ENCODE data around the gene CARS1. TPM values are rescaled to one million over a fixed set of nuclear protein-coding genes. Genes with fewer than 3 reads are reported as not detected.

Gene CARS1
- total RNA-seq, 1 donor from 2014 or later: 26.0 TPM

- TF ChIP-seq POLR2AphosphoS5 (IDR thresholded peaks at IDR 0.05; ENCODE audit: insufficient read depth in 1 of 2, low read depth in 1 of 2) (no peak), CTCF (IDR thresholded peaks at IDR 0.05) (no peak), POLR2A (IDR thresholded peaks at IDR 0.05) (no peak)
- H3K4me3 ChIP-seq: no peak overlapping the region
- peak in 1 of 2 donors; percentile 79 for DNase-seq (ENCODE audit: extremely low spot score in 2 of 2)
- no peaks in the 10 kb centered on the region for H3K9me3 ChIP-seq
- peak overlapping the region; percentile 66 for H3K27ac ChIP-seq
- intact Hi-C loops (cut with DNase I): loop anchor here (10.0 kb wide), 1 partner anchor 112 kb away; the partner anchor contains the start of gene MRGPRG
- H3K4me1 ChIP-seq: peaks cover 12% of the 10 kb centered on the region
- no peaks in the 10 kb centered on the region for H3K27me3 ChIP-seq
- H3K36me3 ChIP-seq: peaks cover 0 to 20% of the 10 kb centered on the region in 2 donors
These were observed 45.9 kb upstream of the CARS1 start for GRCh38 chr11:3103076-3103475.

GRCh38 chr11:3102641-3102921 lies 45.4 kb upstream of the CARS1 start:
- peaks cover 12% of the 10 kb centered on the region for H3K4me1 ChIP-seq
- H3K27me3 ChIP-seq: no peaks in the 10 kb centered on the region
- intact Hi-C loops (cut with DNase I): loop anchor here (10.0 kb wide), 1 partner anchor 112 kb away; the partner anchor contains the start of gene MRGPRG
- H3K9me3 ChIP-seq: no peaks in the 10 kb centered on the region
- H3K27ac ChIP-seq: peak overlapping the region; percentile 66
- H3K36me3 ChIP-seq: peaks cover 0 to 20% of the 10 kb centered on the region in 2 donors
- DNase-seq (ENCODE audit: extremely low spot score in 2 of 2): no peak
- H3K4me3 ChIP-seq: no peak overlapping the region
- TF ChIP-seq CTCF (IDR thresholded peaks at IDR 0.05): no peak
- no peak for TF ChIP-seq POLR2A (IDR thresholded peaks at IDR 0.05)
- TF ChIP-seq POLR2AphosphoS5 (IDR thresholded peaks at IDR 0.05; ENCODE audit: insufficient read depth in 1 of 2, low read depth in 1 of 2): no peak

- intact Hi-C loops (cut with DNase I): loop anchor here (10.0 kb wide), 1 partner anchor 113 kb away; the partner anchor contains the start of gene MRGPRG
- no peak for TF ChIP-seq POLR2AphosphoS5 (IDR thresholded peaks at IDR 0.05; ENCODE audit: insufficient read depth in 1 of 2, low read depth in 1 of 2)
- TF ChIP-seq CTCF (IDR thresholded peaks at IDR 0.05): no peak
- no peak for TF ChIP-seq POLR2A (IDR thresholded peaks at IDR 0.05)
- H3K27ac ChIP-seq: peak overlapping the region; percentile 66
- peaks cover 0 to 18% of the 10 kb centered on the region in 2 donors for H3K36me3 ChIP-seq
- no peak overlapping the region for H3K4me3 ChIP-seq
- no peaks in the 10 kb centered on the region for H3K9me3 ChIP-seq
- no peaks in the 10 kb centered on the region for H3K27me3 ChIP-seq
- DNase-seq (ENCODE audit: extremely low spot score in 2 of 2): peak; percentile 84
- peaks cover 12% of the 10 kb centered on the region for H3K4me1 ChIP-seq
These were observed 44.9 kb upstream of the CARS1 start for GRCh38 chr11:3101921-3102640.

GRCh38 chr11:3099178-3099577 lies 42.0 kb upstream of the CARS1 start:
- H3K4me3 ChIP-seq: no peak overlapping the region
- intact Hi-C loops (cut with DNase I): no loop called here
- peaks cover 0 to 15% of the 10 kb centered on the region in 2 donors for H3K36me3 ChIP-seq
- H3K27me3 ChIP-seq: no peaks in the 10 kb centered on the region
- peaks cover 25% of the 10 kb centered on the region for H3K4me1 ChIP-seq
- no peaks in the 10 kb centered on the region for H3K9me3 ChIP-seq
- TF ChIP-seq POLR2AphosphoS5 (IDR thresholded peaks at IDR 0.05; ENCODE audit: insufficient read depth in 1 of 2, low read depth in 1 of 2) (no peak), CTCF (IDR thresholded peaks at IDR 0.05) (no peak), POLR2A (IDR thresholded peaks at IDR 0.05) (no peak)
- peak overlapping the region; percentile 66 for H3K27ac ChIP-seq
- no peak for DNase-seq (ENCODE audit: extremely low spot score in 2 of 2)

- intact Hi-C loops (cut with DNase I): no loop called here
- TF ChIP-seq POLR2A (IDR thresholded peaks at IDR 0.05) (no peak), CTCF (IDR thresholded peaks at IDR 0.05) (no peak), POLR2AphosphoS5 (IDR thresholded peaks at IDR 0.05; ENCODE audit: insufficient read depth in 1 of 2, low read depth in 1 of 2) (no peak)
- peaks cover 0 to 17% of the 10 kb centered on the region in 2 donors for H3K36me3 ChIP-seq
These were observed 39.8 kb upstream of the CARS1 start for GRCh38 chr11:3096909-3097530.

More at GRCh38 chr11:3096909-3097530, 39.8 kb upstream of the CARS1 start:
- Histone ChIP-seq H3K4me3 (no peak overlapping the region), H3K9me3 (no peaks in the 10 kb centered on the region), H3K4me1 (peaks cover 27% of the 10 kb centered on the region), H3K27me3 (no peaks in the 10 kb centered on the region), H3K27ac (peak overlapping the region; percentile 67)
- DNase-seq (ENCODE audit: extremely low spot score in 2 of 2): peak in 1 of 2 donors; percentile 72

Data from vagina (tissue), 2 donors.